ENCODE measurements around the gene EIF4EBP2. TPM values are rescaled to one million over a fixed set of nuclear protein-coding genes. Genes with fewer than 3 reads are reported as not detected.
A peak's percentile ranks its signal among the peaks of the same experiment; 100 is the strongest.

EIF4EBP2 gene
- total and polyA plus RNA-seq, 2 of the 13 experiments (the other 11 are each of a cell fraction or from before 2014, with no cell fraction given) = 16.9 to 22.0 TPM

GRCh38 chr10:70368774-70369482 lies 35.0 kb upstream of the EIF4EBP2 start (continued):
- TF ChIP-seq ZFP36L1 (CRISPR knock-in tag; IDR thresholded peaks at IDR 0.05) (0 out of 2 replicates have a peak, but pooled peaks have one; percentile 44), NR1H2 (CRISPR knock-in tag; IDR thresholded peaks at IDR 0.05; ENCODE audit: borderline replicate concordance, low read depth) (no peak), NFYC (CRISPR knock-in tag; IDR thresholded peaks at IDR 0.05) (no peak), FOXC1 (CRISPR knock-in tag; IDR thresholded peaks at IDR 0.05; ENCODE audit: borderline replicate concordance) (no peak), ZNF782 (CRISPR knock-in tag; IDR thresholded peaks at IDR 0.05; ENCODE audit: borderline replicate concordance) (no peak), ZNF567 (CRISPR knock-in tag; IDR thresholded peaks at IDR 0.05; ENCODE audit: borderline replicate concordance) (no peak), ZMYM3 (CRISPR knock-in tag; IDR thresholded peaks at IDR 0.05) (peak; percentile 72), THAP7 (CRISPR knock-in tag; IDR thresholded peaks at IDR 0.05) (no peak), SP2 (CRISPR knock-in tag; IDR thresholded peaks at IDR 0.05) (no peak), SATB2 (CRISPR knock-in tag; IDR thresholded peaks at IDR 0.05) (no peak), SSRP1 (CRISPR knock-in tag; IDR thresholded peaks at IDR 0.05) (no peak), ZNF160 (CRISPR knock-in tag; IDR thresholded peaks at IDR 0.05) (no peak), SRY (CRISPR knock-in tag; IDR thresholded peaks at IDR 0.05) (no peak), SNAPC2 (CRISPR knock-in tag; IDR thresholded peaks at IDR 0.05) (no peak), PHF20 (CRISPR knock-in tag; IDR thresholded peaks at IDR 0.05) (0 out of 2 replicates have a peak, but pooled peaks have one; percentile 16)
- TF ChIP-seq, protein P1, sequence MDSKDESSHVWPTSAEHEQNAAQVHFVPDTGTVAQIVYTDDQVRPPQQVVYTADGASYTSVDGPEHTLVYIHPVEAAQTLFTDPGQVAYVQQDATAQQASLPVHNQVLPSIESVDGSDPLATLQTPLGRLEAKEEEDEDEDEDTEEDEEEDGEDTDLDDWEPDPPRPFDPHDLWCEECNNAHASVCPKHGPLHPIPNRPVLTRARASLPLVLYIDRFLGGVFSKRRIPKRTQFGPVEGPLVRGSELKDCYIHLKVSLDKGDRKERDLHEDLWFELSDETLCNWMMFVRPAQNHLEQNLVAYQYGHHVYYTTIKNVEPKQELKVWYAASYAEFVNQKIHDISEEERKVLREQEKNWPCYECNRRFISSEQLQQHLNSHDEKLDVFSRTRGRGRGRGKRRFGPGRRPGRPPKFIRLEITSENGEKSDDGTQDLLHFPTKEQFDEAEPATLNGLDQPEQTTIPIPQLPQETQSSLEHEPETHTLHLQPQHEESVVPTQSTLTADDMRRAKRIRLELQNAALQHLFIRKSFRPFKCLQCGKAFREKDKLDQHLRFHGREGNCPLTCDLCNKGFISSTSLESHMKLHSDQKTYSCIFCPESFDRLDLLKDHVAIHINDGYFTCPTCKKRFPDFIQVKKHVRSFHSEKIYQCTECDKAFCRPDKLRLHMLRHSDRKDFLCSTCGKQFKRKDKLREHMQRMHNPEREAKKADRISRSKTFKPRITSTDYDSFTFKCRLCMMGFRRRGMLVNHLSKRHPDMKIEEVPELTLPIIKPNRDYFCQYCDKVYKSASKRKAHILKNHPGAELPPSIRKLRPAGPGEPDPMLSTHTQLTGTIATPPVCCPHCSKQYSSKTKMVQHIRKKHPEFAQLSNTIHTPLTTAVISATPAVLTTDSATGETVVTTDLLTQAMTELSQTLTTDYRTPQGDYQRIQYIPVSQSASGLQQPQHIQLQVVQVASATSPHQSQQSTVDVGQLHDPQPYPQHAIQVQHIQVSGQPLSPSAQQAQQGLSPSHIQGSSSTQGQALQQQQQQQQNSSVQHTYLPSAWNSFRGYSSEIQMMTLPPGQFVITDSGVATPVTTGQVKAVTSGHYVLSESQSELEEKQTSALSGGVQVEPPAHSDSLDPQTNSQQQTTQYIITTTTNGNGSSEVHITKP (CRISPR knock-in tag; IDR thresholded peaks at IDR 0.05; ENCODE audit: low read depth) = no peak
- TF ChIP-seq, protein P2, sequence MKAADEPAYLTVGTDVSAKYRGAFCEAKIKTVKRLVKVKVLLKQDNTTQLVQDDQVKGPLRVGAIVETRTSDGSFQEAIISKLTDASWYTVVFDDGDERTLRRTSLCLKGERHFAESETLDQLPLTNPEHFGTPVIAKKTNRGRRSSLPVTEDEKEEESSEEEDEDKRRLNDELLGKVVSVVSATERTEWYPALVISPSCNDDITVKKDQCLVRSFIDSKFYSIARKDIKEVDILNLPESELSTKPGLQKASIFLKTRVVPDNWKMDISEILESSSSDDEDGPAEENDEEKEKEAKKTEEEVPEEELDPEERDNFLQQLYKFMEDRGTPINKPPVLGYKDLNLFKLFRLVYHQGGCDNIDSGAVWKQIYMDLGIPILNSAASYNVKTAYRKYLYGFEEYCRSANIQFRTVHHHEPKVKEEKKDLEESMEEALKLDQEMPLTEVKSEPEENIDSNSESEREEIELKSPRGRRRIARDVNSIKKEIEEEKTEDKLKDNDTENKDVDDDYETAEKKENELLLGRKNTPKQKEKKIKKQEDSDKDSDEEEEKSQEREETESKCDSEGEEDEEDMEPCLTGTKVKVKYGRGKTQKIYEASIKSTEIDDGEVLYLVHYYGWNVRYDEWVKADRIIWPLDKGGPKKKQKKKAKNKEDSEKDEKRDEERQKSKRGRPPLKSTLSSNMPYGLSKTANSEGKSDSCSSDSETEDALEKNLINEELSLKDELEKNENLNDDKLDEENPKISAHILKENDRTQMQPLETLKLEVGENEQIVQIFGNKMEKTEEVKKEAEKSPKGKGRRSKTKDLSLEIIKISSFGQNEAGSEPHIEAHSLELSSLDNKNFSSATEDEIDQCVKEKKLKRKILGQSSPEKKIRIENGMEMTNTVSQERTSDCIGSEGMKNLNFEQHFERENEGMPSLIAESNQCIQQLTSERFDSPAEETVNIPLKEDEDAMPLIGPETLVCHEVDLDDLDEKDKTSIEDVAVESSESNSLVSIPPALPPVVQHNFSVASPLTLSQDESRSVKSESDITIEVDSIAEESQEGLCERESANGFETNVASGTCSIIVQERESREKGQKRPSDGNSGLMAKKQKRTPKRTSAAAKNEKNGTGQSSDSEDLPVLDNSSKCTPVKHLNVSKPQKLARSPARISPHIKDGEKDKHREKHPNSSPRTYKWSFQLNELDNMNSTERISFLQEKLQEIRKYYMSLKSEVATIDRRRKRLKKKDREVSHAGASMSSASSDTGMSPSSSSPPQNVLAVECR (CRISPR knock-in tag; IDR thresholded peaks at IDR 0.05; ENCODE audit: borderline replicate concordance) = peak; percentile 68; the same call in 1 of the 2 replicates
- TF ChIP-seq, protein P3, sequence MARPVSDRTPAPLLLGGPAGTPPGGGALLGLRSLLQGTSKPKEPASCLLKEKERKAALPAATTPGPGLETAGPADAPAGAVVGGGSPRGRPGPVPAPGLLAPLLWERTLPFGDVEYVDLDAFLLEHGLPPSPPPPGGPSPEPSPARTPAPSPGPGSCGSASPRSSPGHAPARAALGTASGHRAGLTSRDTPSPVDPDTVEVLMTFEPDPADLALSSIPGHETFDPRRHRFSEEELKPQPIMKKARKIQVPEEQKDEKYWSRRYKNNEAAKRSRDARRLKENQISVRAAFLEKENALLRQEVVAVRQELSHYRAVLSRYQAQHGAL (CRISPR knock-in tag; IDR thresholded peaks at IDR 0.05; ENCODE audit: not compliant biosample characterization) = no peak
